ENCODE data around the gene DDT.
"Not testable (repeated sequence)": the region's sequence is repeated elsewhere in the genome, so short reads cannot be mapped to it uniquely, and the experiment has no call there.

Gene DDT

GRCh38 chr22:23986538-23987178 lies 12.4 kb upstream of the DDT start:
- DNase-seq: not testable (repeated sequence)

GRCh38 chr22:23986089-23986488 lies 11.8 kb upstream of the DDT start:
- DNase-seq: not testable (repeated sequence)

GRCh38 chr22:23984430-23984829 lies 10.2 kb upstream of the DDT start:
- DNase-seq: peak; percentile 33

- not testable (repeated sequence) for DNase-seq
Observed at GRCh38 chr22:23980567-23980966, 6.3 kb upstream of the DDT start.

GRCh38 chr22:23979557-23980240 lies 5.5 kb upstream of the DDT start, which contains the start of gene GSTT2:
Gene GSTT2, plus strand, starts transcription at chr22:23980134.
- DNase-seq: not testable (repeated sequence)

- not testable (repeated sequence) for DNase-seq
Observed at GRCh38 chr22:23977304-23977703, 3.1 kb upstream of the DDT start.

- not testable (repeated sequence) for DNase-seq
Observed at GRCh38 chr22:23974836-23975352, 653 bp upstream of the DDT start.

GRCh38 chr22:23971927-23972326 lies 2.3 kb downstream of the DDT start:
- DNase-seq: not testable (repeated sequence)

GRCh38 chr22:23970816-23971486 lies 3.3 kb downstream of the DDT start:
- DNase-seq: no peak

- DNase-seq: no peak
Observed at GRCh38 chr22:23970201-23970641, 4.0 kb downstream of the DDT start.

- no peak for DNase-seq
Observed at GRCh38 chr22:23969071-23969470, 5.2 kb downstream of the DDT start.

- not testable (repeated sequence) for DNase-seq
Observed at GRCh38 chr22:23966568-23966967, 7.7 kb downstream of the DDT start, which contains the start of gene DDTL. Gene DDTL, plus strand, starts transcription at chr22:23966888. Its CDS starts 27 bp downstream, at chr22:23966915.

- DNase-seq: not testable (repeated sequence)
Observed at GRCh38 chr22:23966094-23966493, 8.1 kb downstream of the DDT start.

- DNase-seq: not testable (repeated sequence)
Observed at GRCh38 chr22:23961084-23961771, 13.0 kb downstream of the DDT start, which contains the start of gene GSTT2B. Gene GSTT2B, minus strand, starts transcription at chr22:23961195. Its CDS starts 64 bp downstream, at chr22:23961131.

GRCh38 chr22:23956301-23956900 lies 17.8 kb downstream of the DDT start:
- peak; percentile 19 for DNase-seq

- DNase-seq: not testable (repeated sequence)
Observed at GRCh38 chr22:23955886-23956285, 18.4 kb downstream of the DDT start.

- DNase-seq: not testable (repeated sequence)
Observed at GRCh38 chr22:23954991-23955305, 19.3 kb downstream of the DDT start.

- not testable (repeated sequence) for DNase-seq
Observed at GRCh38 chr22:23954193-23954990, 19.8 kb downstream of the DDT start.

GRCh38 chr22:23953485-23953884 lies 20.8 kb downstream of the DDT start:
- DNase-seq: not testable (repeated sequence)

GRCh38 chr22:23952794-23953405 lies 21.3 kb downstream of the DDT start:
- not testable (repeated sequence) for DNase-seq

GRCh38 chr22:23951383-23951782 lies 22.9 kb downstream of the DDT start:
- not testable (repeated sequence) for DNase-seq

Measured in NCI-H1092 treated with DMSO at 0.1 percent for 48 hours (cell line).